GM18951 (cell line): Measurements from ENCODE around the gene RIPK1.
"Not testable (repeated sequence)": the region's sequence is repeated elsewhere in the genome, so short reads cannot be mapped to it uniquely, and the experiment has no call there.

Source experiments
- POLR2A ChIP-seq: IDR thresholded peaks from 4 replicates; pipeline ENCODE4 v1.6.1; 2011; ENCODE audit warnings: mild to moderate bottlenecking; ENCODE audit not compliant: insufficient read length, insufficient read depth; ENCODE audit errors: extremely low read depth
- in situ Hi-C: fragments of 300-500 bp; cut with MboI; formaldehyde crosslinking; loops from one replicate; pipeline ENCODE4 v1.12.0; 2022; ENCODE audit warnings: low sequenced_read_pairs, mixed read lengths, inconsistent platforms; ENCODE audit not compliant: unreplicated experiment

The RIPK1 gene

GRCh38 chr6:3122823-3123182, 54.5 kb downstream of the RIPK1 start:
- in situ Hi-C loops: loop anchor here (10.0 kb wide), 1 partner anchor 132 kb away; the partner anchor contains the start of gene PSMG4
- no peak for TF ChIP-seq POLR2A

GRCh38 chr6:3124667-3125066, 56.4 kb downstream of the RIPK1 start:
- no peak for TF ChIP-seq POLR2A
- in situ Hi-C loops: loop anchor here (10.0 kb wide), 1 partner anchor 130 kb away; the partner anchor contains the start of gene PSMG4

GRCh38 chr6:3125815-3126214, 57.5 kb downstream of the RIPK1 start:
- TF ChIP-seq POLR2A: no peak
- in situ Hi-C loops: loop anchor here (10.0 kb wide), 1 partner anchor 129 kb away; the partner anchor contains the start of gene PSMG4

- no peak for TF ChIP-seq POLR2A
- in situ Hi-C loops: loop anchor here (10.0 kb wide), 1 partner anchor 126 kb away; the partner anchor contains the start of gene PSMG4
Measured at GRCh38 chr6:3128356-3129108, 60.2 kb downstream of the RIPK1 start.

- TF ChIP-seq POLR2A: no peak
Measured at GRCh38 chr6:3131695-3132094, 63.4 kb downstream of the RIPK1 start.

GRCh38 chr6:3133515-3133914, 65.2 kb downstream of the RIPK1 start:
- TF ChIP-seq POLR2A: no peak
- in situ Hi-C loops: no loop called here

More at GRCh38 chr6:3131695-3132094, 63.4 kb downstream of the RIPK1 start:
- in situ Hi-C loops: no loop called here

- in situ Hi-C loops: no loop called here
- no peak for TF ChIP-seq POLR2A
Measured at GRCh38 chr6:3135668-3136291, 67.5 kb downstream of the RIPK1 start.

GRCh38 chr6:3136292-3137011, 68.2 kb downstream of the RIPK1 start:
- no peak for TF ChIP-seq POLR2A
- in situ Hi-C loops: no loop called here

- no peak for TF ChIP-seq POLR2A
- in situ Hi-C loops: no loop called here
Measured at GRCh38 chr6:3137057-3137777, 68.9 kb downstream of the RIPK1 start.

- in situ Hi-C loops: not testable (repeated sequence)
Measured at GRCh38 chr6:3137873-3138272, 69.6 kb downstream of the RIPK1 start.

- in situ Hi-C loops: no loop called here
- TF ChIP-seq POLR2A: no peak
Measured at GRCh38 chr6:3138341-3138740, 70.0 kb downstream of the RIPK1 start.

- TF ChIP-seq POLR2A: no peak
- in situ Hi-C loops: no loop called here
Measured at GRCh38 chr6:3139090-3139903, 71.0 kb downstream of the RIPK1 start.

- in situ Hi-C loops: no loop called here
- no peak for TF ChIP-seq POLR2A
Measured at GRCh38 chr6:3140201-3140600, 71.9 kb downstream of the RIPK1 start.
